ENCODE measurements around the gene PMM2.
"Not testable (repeated sequence)": the region's sequence is repeated elsewhere in the genome, so short reads cannot be mapped to it uniquely, and the experiment has no call there.

Gene PMM2

DNA sequence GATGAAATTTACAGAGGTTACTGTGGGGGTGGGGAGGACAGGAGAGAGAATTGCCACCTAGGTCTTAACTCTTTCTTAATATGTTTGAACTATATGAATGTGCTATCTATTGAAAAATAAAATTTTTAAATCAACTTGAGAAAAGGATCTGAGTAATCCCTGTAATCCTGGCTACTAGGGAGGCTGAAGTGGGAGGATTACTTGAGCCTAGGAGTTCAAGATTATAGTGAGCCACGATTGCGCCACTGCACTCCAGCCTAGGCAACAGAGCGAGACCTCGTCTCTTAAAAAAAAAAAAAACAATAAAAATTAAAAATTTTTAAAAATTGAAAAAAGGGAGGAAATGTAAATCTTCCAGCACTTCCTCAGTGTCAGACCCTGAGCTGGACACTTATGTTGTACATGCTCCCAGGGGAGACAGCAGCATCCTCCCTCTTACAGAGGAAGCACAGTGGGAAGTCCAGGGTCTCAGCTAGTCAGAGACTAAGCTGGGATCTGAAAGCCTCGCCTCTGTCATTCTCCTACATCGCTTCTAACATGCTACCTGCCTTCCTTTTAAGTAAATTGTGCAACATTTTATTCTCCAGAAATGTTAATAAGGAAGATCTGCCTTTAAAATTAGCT is 21.9 kb downstream of the PMM2 start:
- no peak for DNase-seq

DNA sequence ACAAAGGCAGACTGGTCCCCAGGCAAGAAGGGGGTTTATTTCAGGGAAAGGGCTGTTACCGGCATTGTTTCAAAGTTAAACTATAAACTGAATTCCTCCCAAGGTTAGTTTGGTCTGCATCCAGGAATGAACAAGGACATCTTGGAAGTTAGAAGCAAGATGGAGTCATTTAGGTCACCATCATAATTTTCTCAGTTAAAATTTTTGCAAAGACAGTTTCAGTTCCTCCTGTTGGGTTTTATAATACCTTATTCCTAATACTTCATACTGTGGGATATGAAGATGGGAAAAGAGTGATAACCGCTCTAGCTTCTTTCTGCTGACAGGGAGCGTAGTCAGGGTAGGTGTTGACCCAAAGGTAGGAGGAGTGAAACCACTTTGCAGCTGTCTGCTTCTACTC is 24.8 kb downstream of the PMM2 start:
- no peak for DNase-seq

DNA sequence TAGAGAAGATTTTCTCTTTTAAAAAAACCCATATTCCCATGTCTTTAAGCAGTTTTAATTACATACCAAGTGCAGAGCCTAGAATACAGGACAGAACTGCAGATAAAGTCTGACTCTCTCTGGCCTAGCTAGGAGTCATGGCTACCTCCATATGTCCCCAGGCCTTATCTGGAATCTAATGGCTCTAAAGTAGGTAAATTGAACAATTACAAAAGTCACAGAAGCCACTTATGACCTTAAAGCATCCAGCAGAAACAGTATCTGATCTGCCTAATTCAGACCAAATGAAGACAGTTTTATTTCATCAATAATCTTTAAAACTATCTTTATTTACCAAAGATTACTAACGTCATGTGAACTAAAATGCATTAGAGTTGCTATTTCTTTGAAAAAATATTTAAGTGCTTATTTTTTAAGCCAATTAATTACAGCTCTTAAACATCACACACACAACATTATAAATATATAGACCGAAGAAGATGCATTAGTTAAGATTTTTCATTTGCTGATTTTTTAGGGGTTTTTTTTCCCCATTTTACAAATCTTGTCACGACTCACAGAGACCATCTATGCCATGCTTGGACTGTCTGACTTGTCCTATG is 28.7 kb downstream of the PMM2 start:
- no peak for DNase-seq

DNA sequence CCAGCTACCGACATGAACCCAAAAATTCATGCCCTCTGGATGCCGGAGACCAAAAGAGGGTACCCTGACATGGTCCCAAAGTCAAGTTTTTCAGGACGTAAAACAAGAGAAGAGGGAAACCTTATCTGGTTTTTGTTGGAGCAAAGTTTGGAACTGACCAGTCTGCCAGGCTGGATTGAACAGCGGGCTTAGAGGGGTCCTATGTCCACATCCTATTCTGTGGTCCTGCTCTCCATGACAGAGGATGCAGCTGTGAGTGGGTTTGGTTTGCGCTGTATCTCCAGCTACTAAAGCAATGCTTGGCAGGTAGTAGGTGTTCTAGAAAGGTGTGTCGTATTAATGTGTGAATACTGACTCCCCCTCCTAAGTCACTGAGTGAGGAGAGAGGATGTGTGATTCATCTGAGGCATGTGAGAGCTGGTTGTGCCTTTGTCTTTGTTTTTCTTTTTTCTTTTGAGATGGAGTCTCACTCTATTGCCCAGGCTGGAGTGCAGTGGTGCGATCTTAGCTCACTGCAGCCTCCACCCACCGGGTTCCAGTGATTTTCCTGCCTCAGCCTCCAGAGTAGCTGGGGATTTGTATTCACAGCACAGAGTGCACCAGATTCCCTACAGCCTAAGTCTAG is 31.0 kb downstream of the PMM2 start:
- no peak for DNase-seq

DNA sequence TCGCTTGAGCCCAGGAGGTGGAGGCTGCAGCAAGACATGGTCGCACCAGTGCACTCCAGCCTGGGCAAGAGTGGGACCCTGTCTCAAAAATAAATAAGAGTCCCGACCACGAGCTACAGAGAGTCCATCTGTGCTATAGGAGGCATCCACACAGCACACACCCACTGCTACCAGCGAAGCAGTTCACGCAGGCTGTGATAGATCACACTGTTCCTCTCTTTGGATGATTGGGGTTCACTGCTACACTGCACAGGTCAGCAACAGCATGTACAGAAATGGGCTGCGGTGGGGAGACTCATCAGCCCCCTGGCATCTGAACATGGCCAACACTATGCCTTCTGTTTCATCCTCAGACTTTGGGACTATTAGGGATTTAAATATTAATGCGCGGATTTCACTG is 33.8 kb downstream of the PMM2 start:
- no peak for DNase-seq

DNA sequence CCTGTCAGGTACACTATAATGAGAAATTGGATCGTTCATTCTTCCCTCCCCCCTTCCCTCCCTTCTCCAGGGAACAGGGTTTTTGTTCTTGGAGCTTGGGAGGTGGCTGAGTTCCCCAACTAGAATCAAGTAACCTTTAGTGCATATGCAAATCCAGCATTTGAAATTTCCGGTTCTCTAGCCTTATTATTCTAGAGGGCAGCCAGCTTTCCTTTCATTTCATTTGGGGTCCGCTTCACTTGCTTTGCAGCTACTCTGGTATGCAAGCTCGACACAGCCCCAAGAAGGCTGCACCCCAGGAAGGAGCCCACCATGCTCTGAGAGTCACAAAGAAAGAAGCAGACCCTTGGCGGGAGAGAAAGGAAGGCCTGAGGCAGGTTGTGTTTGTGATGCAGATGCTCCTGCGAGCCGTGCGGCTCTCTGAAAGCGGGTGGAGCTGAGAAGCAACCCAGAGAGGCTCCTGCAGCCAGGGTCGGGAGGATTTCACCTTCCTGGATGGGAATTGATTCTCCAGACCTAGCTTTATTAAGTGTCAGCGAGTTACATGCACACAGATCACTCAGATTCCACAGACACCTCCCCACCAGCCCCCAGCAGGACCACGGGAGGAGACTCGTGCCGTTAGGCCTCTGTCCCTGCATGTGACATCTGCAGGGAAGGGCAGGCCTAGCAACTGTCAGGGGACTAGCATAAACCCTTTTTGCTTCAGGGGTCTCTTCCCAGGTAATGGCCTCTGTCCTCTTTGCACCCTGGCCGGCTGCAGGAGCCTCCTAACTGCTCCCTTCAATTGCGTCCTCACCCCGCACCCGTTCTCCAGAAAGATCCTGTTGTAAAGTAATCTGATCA is 34.5 kb downstream of the PMM2 start:
- no peak for DNase-seq

DNA sequence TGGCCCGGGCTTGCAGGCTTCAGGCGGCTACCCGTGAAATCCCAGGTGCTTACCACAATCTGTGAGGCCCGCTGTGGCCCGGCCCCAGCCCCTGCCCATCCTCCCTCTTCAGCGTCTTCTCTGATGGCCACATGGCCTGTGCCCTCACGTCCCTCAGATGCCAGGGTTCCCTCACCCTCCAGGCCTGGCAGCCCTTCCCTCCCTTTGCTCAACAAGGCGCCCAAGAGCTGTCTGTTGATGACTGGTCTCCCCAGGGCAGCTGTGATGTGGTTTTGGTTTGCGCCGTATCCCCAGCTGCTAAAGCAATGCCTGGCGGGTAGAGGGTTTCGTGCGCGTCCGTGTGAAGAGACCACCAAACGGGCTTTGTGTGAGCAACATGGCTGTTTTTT is 35.1 kb downstream of the PMM2 start:
- DNase-seq, result no peak

DNA sequence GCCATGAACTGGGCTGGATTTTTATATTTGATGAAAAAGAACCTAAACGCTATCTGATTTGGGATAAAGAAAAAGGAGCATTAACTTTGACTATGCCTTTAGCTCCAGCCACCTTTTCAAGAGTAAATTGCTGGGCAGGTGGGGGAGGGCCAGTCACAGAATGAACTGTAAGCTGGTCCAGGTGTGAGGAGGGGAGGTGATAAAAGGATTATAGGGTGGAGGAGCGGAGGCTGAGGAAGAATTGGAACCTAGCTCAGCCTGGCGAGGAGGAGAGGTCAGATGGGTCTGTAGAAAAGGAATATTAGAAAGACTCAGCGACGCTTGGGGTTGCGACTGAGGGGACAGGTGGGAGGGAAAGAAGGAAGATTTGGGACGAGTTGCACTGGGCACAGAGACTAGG is 39.2 kb downstream of the PMM2 start:
- DNase-seq, result not testable (repeated sequence)

DNA sequence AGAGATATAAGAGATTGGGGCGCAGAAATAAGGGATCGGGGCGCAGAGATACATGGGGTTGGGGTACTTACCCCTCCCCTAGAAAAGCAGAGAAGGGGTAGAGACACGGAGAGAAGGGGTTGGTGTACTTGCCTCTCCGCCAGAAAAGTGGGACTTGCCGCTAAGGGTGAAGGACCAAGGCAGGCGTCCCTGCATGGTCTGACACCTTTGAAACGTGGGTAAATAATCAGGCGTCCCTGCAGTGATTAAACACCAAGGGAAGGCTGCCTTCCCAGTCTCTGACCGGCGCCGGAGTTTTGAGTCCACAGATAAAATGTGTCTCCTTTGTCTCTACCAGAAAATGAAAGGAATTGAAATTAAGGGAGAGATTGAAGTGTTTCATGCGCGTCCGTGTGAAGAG is 40.0 kb downstream of the PMM2 start:
- not testable (repeated sequence) for DNase-seq

DNA sequence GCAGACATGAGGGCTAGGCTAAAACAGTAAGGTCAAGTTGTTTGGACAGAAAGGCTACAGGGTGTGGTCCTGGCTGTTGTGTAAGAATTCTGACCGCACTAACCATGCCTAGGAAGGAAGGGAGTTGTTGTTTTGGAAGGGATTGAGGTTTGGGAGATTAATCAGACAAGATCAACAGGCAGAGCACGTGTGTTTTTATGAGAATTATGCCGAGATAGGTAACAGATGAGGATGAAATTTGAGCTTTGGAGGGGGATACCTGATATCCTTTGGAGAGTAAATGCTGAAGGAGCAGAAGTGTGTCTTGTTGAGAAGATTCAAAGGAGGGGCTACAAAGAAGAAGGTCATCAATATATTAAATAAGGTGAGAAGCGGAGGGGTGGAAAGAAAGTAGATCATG is 44.4 kb downstream of the PMM2 start:
- DNase-seq, result not testable (repeated sequence)

DNA sequence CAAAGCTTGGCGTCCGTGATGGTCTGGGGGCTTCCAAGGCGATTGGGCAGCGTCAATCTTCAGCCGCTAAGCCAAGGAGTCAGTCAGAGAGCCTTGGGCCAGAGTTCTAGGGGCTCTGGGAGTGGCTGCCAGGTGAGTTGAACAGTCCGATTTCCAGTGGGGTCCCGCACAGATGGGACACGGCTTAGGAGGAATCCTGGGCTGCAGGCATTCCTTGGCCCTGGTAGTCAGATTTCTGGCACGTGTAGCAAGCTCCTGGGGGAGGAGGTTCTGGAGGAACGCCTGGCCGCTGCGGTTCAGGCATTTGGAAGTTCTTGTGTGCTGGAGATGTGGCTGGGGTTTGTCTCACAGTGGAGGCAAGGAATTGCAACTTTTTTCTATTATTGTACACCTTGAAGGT is 45.7 kb downstream of the PMM2 start:
- DNase-seq, result not testable (repeated sequence)

DNA sequence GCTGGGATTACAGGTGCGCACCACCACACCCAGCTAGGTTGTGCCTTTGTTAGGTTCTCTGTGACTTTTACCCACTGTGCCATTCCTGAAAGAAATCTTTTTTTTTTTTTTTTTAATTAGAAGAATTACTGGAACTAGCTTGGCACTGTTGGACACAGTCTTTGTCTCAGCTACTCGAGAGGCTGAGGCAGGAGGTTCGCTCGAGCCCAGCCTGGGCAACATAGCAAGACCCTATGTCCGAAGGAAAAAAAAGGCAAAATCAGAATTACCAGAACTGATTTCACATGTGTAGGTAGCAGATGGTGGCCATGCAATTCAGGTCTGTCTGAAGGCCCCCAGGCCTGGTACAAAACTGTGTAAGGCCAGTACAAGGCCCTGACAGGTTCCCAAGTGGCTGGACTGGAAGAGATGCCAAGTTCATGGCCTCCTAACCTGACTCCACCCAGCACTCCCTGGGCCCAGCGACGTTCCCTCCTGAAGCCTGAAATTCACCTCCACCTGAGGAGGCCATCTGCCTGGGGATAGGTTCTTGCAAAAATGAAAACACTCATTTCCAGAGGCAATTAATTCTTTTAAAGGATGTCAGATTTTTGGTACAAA is 48.2 kb downstream of the PMM2 start:
- no peak for DNase-seq

DNA sequence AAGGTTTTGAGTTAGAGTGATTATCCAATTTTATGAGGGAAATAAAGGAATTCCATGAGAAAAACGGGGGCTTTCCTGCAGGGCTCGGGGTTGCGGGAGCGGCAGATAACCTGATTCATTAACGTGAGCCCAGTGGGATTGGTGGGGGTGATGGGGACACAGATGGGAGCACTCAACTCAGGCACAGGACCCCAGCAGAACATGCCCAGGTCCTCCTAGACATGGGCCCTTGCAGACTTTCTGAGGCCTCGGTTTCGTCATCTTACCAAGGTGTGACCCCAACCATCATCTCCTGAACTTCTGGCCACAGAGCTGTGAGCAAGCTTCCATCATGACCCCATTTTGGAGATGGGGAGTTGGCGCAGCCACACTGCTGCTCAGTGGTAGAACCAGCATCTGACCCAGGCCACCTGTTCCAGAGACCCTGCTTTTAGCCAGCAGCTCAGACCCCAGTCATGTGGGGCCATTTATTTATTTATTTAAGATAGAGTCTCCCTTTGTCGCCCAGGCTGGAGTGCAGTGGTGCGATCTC is 48.8 kb downstream of the PMM2 start:
- DNase-seq, result no peak

DNA sequence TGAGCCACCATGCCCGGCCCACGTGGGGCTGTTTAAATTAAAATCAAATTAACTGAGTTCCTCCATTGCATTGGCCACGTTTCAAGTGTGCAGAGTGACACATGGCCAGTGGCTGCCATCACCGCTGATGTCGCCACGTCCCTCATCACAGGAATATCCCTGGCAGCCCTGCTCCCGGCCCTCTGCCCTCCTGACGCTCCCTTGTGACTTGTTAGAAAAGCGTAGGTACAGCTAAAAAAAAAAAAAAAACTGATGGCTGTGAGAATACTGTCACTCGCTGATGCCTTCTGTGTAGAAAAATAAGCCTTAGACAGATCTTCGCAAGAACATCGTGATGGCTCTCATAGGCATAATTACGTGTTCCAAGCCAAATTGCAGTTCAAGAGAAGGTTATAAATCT is 49.5 kb downstream of the PMM2 start:
- DNase-seq, result no peak

DNA sequence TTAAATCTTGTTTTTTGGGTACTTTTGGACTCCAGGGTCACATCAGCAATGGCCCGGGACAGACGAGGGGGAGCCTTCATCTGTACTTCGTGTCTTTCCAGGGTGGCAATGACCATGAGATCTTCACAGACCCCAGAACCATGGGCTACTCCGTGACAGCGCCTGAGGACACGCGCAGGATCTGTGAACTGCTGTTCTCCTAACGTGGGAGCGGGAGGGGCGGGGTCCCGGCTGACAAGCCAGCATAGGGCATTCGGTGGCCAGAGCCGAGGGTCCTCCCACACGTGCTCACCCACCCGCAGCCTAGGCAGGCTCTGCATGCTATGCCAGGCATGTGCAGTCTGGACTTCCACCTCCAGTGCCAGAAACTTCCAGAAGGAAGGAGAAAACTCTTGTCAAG is 50.0 kb downstream of the PMM2 start:
- DNase-seq, result no peak

DNA sequence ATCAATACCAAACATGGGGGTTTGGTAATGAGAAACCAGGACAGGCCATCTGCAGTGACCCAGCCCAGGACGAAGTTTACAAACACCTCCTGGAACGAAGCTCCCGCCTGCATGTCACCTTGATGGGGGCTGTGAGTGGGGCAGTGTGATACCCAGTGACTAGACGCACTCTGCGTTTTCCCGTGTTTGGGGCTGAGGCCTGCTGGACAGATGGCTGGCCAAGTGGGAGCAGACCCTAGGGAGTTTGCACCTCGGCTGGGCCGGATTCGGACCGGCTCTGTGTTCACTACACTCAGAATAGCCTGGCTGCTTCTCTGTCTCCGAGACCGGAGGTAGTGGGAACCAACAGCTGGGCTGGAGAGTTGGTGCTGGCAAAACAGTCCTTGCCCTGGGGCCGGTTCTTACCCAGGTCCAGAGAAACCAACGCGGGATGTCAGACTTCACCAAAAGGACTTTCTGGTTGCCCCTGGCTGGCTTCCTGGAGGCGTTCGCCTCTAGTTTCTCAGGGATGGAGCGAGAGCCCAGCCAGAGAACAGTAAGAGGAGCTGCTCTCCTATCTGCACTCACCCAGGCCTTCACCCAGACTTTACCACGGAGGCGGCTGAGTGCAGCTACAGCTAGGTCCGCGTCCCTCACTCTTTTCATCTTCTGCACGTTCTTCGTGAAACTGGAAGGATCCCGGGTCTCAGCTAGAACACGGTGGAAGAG is 50.7 kb downstream of the PMM2 start:
- DNase-seq, result no peak

DNA sequence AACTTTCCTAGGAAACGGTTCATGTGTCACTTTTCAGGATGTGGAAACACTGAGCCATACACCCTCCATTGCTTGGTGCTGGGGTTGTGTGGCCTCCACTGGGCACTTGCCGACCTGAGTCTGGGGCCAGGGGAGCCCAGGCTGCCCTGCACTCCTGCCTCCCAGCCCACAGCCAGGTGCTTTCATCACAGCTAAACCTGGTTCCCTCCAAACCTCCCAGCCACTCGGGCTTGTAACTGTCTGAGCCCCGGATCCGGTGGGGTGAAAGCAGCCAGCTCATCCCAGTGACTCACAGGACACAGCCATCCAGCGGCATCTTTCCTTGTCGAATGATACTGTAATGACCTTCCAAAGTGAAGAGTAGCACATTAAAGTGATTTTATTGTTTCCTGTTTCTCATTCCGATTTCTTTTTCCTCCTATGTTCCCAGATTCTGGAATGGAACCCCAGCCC is 51.3 kb downstream of the PMM2 start:
- no peak for DNase-seq

DNA sequence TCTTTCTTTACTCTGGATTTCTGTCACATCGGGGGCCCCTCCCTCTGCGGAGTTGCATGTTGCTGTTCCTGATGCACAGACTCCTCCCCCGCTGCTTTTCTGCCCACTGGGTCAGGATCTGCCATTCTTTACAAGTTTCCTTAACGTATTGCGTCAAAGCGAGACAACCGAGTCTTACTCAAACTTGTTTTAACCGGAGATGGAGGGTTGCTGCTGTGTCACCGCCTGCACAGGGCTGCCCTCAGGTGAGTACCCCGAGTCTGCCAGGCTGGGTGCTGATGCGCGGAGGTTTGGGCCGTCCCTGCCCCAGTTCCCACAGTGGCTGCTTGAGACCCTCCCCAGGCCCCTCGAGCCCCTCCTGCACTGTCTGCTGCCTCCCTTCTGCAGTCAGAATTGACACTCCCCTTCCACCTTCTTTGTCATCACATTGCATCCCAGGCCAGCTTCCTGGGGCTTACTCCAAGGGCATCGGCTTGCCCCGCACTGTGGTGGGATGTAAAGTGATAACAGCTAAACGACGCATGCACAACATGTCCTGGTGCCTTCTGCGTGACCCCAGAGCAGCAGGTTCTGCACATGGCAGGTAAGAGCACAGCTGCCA is 51.9 kb downstream of the PMM2 start:
- no peak for DNase-seq

DNA sequence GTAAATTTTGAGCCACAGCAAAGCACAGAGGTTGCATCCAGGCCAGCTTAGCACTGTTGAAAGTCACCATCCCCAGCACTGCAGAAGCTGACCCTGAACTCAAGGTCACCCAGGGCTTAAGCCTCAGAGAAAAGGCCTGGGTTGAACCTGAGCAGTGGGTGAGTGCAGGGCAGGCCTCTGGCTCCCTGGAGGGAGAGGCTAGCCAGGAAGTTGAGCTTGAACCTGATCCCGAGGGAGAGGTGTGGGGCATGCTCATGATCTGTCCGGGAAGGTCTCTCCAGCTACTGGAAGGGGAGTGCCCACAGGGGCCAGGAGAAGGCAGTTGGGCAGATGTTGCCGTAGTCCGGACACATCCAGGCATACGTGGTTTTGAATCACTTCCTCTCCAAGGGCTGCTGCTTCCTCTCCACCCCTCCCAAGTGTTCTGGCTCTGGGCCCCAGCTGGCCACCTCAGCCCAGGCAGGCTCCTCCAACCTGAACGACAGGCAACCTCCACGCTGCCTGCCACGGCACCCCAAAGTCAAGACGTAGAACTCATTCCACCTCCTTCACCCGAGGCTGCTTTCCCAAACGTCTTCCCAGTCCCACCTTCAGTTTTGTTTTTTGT is 52.7 kb downstream of the PMM2 start:
- DNase-seq, result no peak

DNA sequence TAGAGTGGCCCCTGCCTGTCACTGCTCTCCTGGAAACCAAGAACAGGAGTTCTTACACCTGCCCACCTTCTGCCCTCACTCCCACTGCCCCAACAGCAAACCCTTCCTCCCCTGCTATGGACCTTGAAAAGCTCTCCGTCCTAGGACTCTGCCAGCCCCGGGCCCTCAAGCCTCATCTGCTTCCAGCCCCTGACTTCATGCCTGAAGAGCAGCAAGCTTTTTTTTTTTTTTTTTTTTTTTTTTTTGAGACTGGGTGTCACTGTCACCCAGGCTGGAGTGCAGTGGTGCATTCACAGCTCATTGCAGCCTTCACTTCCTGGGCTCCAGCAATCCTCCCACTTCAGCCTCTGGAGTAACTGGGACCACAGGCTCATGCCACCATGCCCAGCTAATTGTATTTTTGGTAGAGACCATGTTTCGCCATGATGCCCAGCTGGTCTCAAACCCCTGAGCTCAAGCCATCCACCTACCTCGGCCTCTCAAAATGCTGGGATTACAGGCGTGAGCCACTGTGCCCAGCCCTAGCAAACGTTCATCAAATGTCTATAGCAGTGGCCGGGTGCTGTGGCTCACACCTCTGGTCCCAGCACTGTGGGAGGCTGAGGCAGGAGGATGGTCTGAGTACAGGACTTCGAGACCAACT is 54.2 kb downstream of the PMM2 start:
- no peak for DNase-seq

DNA sequence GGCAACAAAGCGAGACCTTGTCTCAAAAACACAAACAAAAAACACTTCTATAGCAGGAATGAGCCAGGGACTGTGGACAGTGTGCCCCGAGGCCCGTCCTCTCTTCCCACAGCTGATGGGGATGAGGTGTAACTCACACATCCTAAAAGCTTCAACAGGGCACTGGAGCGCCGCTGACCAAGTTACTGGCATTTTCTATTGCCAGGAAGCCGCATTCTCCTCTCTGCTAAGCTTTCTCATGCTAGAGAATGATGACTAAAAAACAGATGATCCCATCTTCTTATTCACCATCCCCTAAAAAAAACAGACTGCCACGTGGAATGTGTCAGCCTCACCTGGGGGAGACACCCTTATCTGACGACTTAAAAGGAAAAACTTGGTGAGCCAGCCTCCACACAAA is 54.9 kb downstream of the PMM2 start:
- DNase-seq, result no peak

All from activated CD4-positive, alpha-beta T cell treated with anti-CD3 and anti-CD28 coated beads, Interleukin-2, amount 50 U/mL, for 16 hours (primary cell).